Suprapubic skin (tissue), 4 donors: ENCODE results near the gene PRKAG3. TPM values are rescaled to one million over a fixed set of nuclear protein-coding genes. Genes with fewer than 3 reads are reported as not detected.

Experiments
- DNase-seq, 2 donors: peaks; one replicate each; pipeline ENCODE4 v3.0.0-alpha.2; 2019; ENCODE audit warnings: low spot score in 2 of 2
- H3K27ac ChIP-seq: fragments of 200-600 bp; sonication (generic); one replicate; pipeline ENCODE4 v1.5.1; 2019
- H3K27me3 ChIP-seq: fragments of 200-600 bp; sonication (generic); one replicate; pipeline ENCODE4 v1.5.1; 2019
- H3K36me3 ChIP-seq: fragments of 200-600 bp; sonication (generic); one replicate; pipeline ENCODE4 v1.5.1; 2019
- H3K4me1 ChIP-seq: fragments of 200-600 bp; sonication (generic); one replicate; pipeline ENCODE4 v1.5.1; 2019
- H3K4me3 ChIP-seq: fragments of 200-600 bp; sonication (generic); one replicate; pipeline ENCODE4 v1.5.1; 2019; ENCODE audit warnings: mild to moderate bottlenecking
- H3K9me3 ChIP-seq: fragments of 200-600 bp; sonication (generic); one replicate; pipeline ENCODE4 v1.5.1; 2019
- EP300 ChIP-seq: sonication (generic); formaldehyde crosslinking; IDR thresholded peaks from one replicate; pipeline ENCODE4 v1.6.1; 2017; ENCODE audit warnings: antibody characterized with exemption
- POLR2A ChIP-seq, 2 donors: fragments of 450-650 bp; IDR thresholded peaks; one replicate each; pipeline ENCODE4 v1.6.1; 2017; ENCODE audit warnings: antibody characterized with exemption in 2 of 2, mild to moderate bottlenecking in 2 of 2, moderate library complexity in 2 of 2
- POLR2AphosphoS5 ChIP-seq, 3 donors: sonication (generic); formaldehyde crosslinking; IDR thresholded peaks; one replicate each; pipeline ENCODE4 v1.6.1; 2017; ENCODE audit warnings: antibody characterized with exemption in 3 of 3
- WGBS: methylation state at CpG from one replicate; pipeline ENCODE4 v1.1.5; 2018; 5-methylcytosine and 5-hydroxymethylcytosine counted together
- total RNA-seq, 4 donors: library from RNA; depleted of rRNA; stranded (reverse); fragments of >200 nt; gene quantifications; one replicate each; pipeline ENCODE4 v1.1.0, GENCODE V29; 2016
- TF ChIP-seq, protein P1 (sequence below), 2 donors: fragments of 200-600 bp in 1 of 2; fragments of 450-650 bp in 1 of 2; sonication (generic) in 1 of 2; IDR thresholded peaks; one replicate each; pipeline ENCODE4 v1.5.1; 2016 to 2019; ENCODE audit warnings: antibody characterized with exemption in 2 of 2, mild to moderate bottlenecking in 1 of 2, moderate library complexity in 1 of 2

PRKAG3 gene
- under 1 TPM in 1 of 4 donors, not detected in 3; 0.26 TPM for total RNA-seq

DNA sequence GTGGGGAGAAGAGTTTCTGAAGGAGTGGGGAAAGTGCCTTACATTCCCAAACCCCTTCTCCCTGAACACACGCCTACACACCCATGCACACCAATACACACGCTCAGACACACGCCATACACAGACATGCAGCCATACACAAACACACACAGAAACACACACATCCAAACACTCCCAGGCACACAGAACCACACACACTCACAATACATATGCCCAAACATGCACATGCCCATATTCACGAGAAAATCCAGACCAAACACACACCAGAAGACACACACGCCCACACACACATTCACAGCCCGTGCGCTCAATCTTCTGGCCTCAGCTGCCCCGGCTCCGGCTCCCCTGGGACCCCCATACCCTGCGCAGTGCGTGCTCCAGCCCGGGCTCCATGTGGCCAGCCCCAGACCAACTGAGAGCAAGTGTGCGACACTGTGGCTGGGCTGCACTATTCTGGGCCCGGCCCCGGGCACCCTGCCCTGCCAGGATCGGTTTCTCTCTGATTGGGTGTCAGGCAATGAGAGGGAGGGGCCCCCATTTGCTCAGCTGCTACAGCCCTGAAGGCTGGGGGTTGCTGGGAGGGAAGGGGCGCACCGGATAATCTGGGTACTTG, at the start of gene PRKAG3:
Gene PRKAG3, minus strand, starts transcription at position 426 of the 613 bp plus-strand sequence.
- Histone ChIP-seq H3K9me3 (no peaks in the 10 kb centered on the region), H3K27ac (peak within 1 kb of the TSS; percentile 82), H3K27me3 (no peaks in the 10 kb centered on the region), H3K4me3 (no peak within 1 kb of the TSS), H3K4me1 (peaks cover 36% of the 10 kb centered on the region), H3K36me3 (no peaks in the 10 kb centered on the region)
- no peak for DNase-seq
- WGBS: 68% methylated on average over 15 of the region's 18 CpGs
- TF ChIP-seq, protein P1, sequence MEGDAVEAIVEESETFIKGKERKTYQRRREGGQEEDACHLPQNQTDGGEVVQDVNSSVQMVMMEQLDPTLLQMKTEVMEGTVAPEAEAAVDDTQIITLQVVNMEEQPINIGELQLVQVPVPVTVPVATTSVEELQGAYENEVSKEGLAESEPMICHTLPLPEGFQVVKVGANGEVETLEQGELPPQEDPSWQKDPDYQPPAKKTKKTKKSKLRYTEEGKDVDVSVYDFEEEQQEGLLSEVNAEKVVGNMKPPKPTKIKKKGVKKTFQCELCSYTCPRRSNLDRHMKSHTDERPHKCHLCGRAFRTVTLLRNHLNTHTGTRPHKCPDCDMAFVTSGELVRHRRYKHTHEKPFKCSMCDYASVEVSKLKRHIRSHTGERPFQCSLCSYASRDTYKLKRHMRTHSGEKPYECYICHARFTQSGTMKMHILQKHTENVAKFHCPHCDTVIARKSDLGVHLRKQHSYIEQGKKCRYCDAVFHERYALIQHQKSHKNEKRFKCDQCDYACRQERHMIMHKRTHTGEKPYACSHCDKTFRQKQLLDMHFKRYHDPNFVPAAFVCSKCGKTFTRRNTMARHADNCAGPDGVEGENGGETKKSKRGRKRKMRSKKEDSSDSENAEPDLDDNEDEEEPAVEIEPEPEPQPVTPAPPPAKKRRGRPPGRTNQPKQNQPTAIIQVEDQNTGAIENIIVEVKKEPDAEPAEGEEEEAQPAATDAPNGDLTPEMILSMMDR (IDR thresholded peaks at IDR 0.05): no peak
- TF ChIP-seq POLR2AphosphoS5 (IDR thresholded peaks at IDR 0.05) (no peak), POLR2A (IDR thresholded peaks at IDR 0.05) (no peak), EP300 (no peak)

GRCh38 chr2:218880859-218881594, 49.4 kb upstream of the PRKAG3 start:
- no peak for TF ChIP-seq POLR2A (IDR thresholded peaks at IDR 0.05)
- TF ChIP-seq, protein P1 (IDR thresholded peaks at IDR 0.05): no peak
- no peak for TF ChIP-seq POLR2AphosphoS5 (IDR thresholded peaks at IDR 0.05)
- no peak for TF ChIP-seq EP300
- no peak for DNase-seq
- peak overlapping the region; percentile 45 for H3K27ac ChIP-seq
- no peaks in the 10 kb centered on the region for H3K9me3 ChIP-seq
- no peaks in the 10 kb centered on the region for H3K36me3 ChIP-seq
- 37% methylated on average over 3 of the region's 24 CpGs for WGBS
- peak overlapping the region; percentile 46 for H3K4me3 ChIP-seq
- H3K27me3 ChIP-seq: peaks cover 61% of the 10 kb centered on the region
- H3K4me1 ChIP-seq: peaks cover 52% of the 10 kb centered on the region

- WGBS: no CpG with 5 or more reads among the region's 58 CpGs
- no peaks in the 10 kb centered on the region for H3K36me3 ChIP-seq
- H3K9me3 ChIP-seq: no peaks in the 10 kb centered on the region
- DNase-seq: no peak
- H3K27me3 ChIP-seq: peaks cover 66% of the 10 kb centered on the region
- peak within 1 kb of the TSS; percentile 46 for H3K4me3 ChIP-seq
- no peak for TF ChIP-seq EP300
- no peak for TF ChIP-seq POLR2AphosphoS5 (IDR thresholded peaks at IDR 0.05)
- TF ChIP-seq, protein P1 (IDR thresholded peaks at IDR 0.05): no peak
- no peak for TF ChIP-seq POLR2A (IDR thresholded peaks at IDR 0.05)
- H3K27ac ChIP-seq: peak within 1 kb of the TSS; percentile 45
- H3K4me1 ChIP-seq: peaks cover 51% of the 10 kb centered on the region
Measured at GRCh38 chr2:218880102-218880858, 48.7 kb upstream of the PRKAG3 start, which contains the start of gene WNT10A. Gene WNT10A (plus strand): TSS chr2:218880852. CDS start chr2:218880996, 144 bp downstream.

GRCh38 chr2:218879776-218880101, 48.1 kb upstream of the PRKAG3 start:
- Histone ChIP-seq H3K27ac (no peak overlapping the region), H3K4me1 (peaks cover 51% of the 10 kb centered on the region), H3K36me3 (no peaks in the 10 kb centered on the region), H3K4me3 (peak overlapping the region; percentile 46), H3K27me3 (peaks cover 66% of the 10 kb centered on the region), H3K9me3 (no peaks in the 10 kb centered on the region)
- TF ChIP-seq EP300: no peak
- no peak for TF ChIP-seq POLR2AphosphoS5 (IDR thresholded peaks at IDR 0.05)
- TF ChIP-seq POLR2A (IDR thresholded peaks at IDR 0.05): no peak
- TF ChIP-seq, protein P1 (IDR thresholded peaks at IDR 0.05): no peak
- WGBS: 25% methylated on average over 2 of the region's 11 CpGs
- DNase-seq: no peak
